B cell (primary cell): Measurements from ENCODE around the gene CDR2L.

Experiments used
- EZH2 ChIP-seq: IDR thresholded peaks from 2 replicates; pipeline ENCODE4 v1.6.1; 2012; ENCODE audit warnings: borderline replicate concordance, low read depth, mild to moderate bottlenecking, moderate library complexity, low read length; ENCODE audit not compliant: insufficient read depth, poor library complexity, severe bottlenecking
- TF ChIP-seq, protein P1 (sequence below): fragments of 200-600 bp; IDR thresholded peaks from one replicate; pipeline ENCODE4 v1.8.0; 2022; ENCODE audit warnings: antibody characterized with exemption, mild to moderate bottlenecking

DNA sequence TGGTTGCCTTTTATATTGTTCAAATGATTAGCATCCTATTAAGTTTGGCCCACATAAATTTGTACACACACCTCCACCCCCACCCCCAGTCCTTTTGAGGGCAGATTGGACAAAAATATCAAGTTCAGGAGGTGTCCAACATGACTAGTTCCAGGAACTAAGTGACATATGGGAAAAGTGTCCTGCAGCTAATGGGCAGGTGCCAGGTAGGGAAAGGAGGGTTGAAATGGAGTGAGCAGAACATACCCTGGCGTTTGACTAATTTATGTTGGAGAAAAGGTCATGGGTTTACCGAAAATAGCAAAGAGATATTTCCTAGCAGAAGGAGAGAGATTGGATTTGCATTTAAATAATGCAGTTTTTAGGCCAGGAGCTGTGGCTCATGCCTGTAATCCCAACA lies 64.5 kb downstream of the CDR2L start:
- TF ChIP-seq, protein P1, sequence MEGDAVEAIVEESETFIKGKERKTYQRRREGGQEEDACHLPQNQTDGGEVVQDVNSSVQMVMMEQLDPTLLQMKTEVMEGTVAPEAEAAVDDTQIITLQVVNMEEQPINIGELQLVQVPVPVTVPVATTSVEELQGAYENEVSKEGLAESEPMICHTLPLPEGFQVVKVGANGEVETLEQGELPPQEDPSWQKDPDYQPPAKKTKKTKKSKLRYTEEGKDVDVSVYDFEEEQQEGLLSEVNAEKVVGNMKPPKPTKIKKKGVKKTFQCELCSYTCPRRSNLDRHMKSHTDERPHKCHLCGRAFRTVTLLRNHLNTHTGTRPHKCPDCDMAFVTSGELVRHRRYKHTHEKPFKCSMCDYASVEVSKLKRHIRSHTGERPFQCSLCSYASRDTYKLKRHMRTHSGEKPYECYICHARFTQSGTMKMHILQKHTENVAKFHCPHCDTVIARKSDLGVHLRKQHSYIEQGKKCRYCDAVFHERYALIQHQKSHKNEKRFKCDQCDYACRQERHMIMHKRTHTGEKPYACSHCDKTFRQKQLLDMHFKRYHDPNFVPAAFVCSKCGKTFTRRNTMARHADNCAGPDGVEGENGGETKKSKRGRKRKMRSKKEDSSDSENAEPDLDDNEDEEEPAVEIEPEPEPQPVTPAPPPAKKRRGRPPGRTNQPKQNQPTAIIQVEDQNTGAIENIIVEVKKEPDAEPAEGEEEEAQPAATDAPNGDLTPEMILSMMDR, result no peak
- TF ChIP-seq EZH2, result no peak
